Transverse colon (tissue), 4 donors: ENCODE data around the gene ARMCX2. TPM values are rescaled to one million over a fixed set of nuclear protein-coding genes. Genes with fewer than 3 reads are reported as not detected.
"Not testable (repeated sequence)": the region's sequence is repeated elsewhere in the genome, so short reads cannot be mapped to it uniquely, and the experiment has no call there.

Source experiments
- DNase-seq: peaks from one replicate; pipeline ENCODE4 v3.0.0-alpha.2; 2019
- H3K27ac ChIP-seq, 4 donors: fragments of 200-600 bp; sonication (generic); 2 replicates each; pipeline ENCODE4 v1.5.1; 2016 to 2018; ENCODE audit warnings: inconsistent platforms in 4 of 4
- H3K27me3 ChIP-seq: fragments of 200-600 bp; sonication (generic); 2 replicates; pipeline ENCODE4 v1.5.1; 2017; ENCODE audit warnings: inconsistent platforms
- H3K36me3 ChIP-seq, 4 donors: fragments of 200-600 bp; sonication (generic); 2 replicates each; pipeline ENCODE4 v1.5.1; 2017 to 2019; ENCODE audit warnings: inconsistent platforms in 4 of 4
- H3K4me1 ChIP-seq, 4 donors: fragments of 200-600 bp; sonication (generic); 2 replicates each; pipeline ENCODE4 v1.5.1; 2017 to 2020; ENCODE audit warnings: inconsistent platforms in 4 of 4
- H3K4me3 ChIP-seq, 4 donors: fragments of 200-600 bp; sonication (generic); 1 replicate in 1 of 4; 2 replicates in 3 of 4; pipeline versions ENCODE4 v1.5.1 to v1.6.1; 2017 to 2019; ENCODE audit warnings: inconsistent platforms in 4 of 4
- H3K9me3 ChIP-seq, 2 donors: fragments of 200-600 bp; sonication (generic); 2 replicates each; pipeline ENCODE4 v1.5.1; 2017 to 2019; ENCODE audit warnings: inconsistent platforms in 2 of 2
- CTCF ChIP-seq, 5 experiments: fragments of 200-600 bp in 3 of 5; fragments of 450-650 bp in 2 of 5; sonication (generic) in 3 of 5; IDR thresholded peaks; 1 replicate in 2 of 5; 2 replicates in 3 of 5; pipeline ENCODE4 v1.5.1; 2016 to 2017; ENCODE audit warnings: antibody characterized with exemption in 5 of 5, inconsistent platforms in 3 of 5, mild to moderate bottlenecking in 2 of 5, moderate library complexity in 1 of 5
- EP300 ChIP-seq: sonication (generic); formaldehyde crosslinking; IDR thresholded peaks from one replicate; pipeline ENCODE4 v1.6.1; 2017; ENCODE audit warnings: antibody characterized with exemption, low read depth
- POLR2A ChIP-seq: fragments of 450-650 bp; IDR thresholded peaks from one replicate; pipeline ENCODE4 v1.6.1; 2016; ENCODE audit warnings: antibody characterized with exemption, mild to moderate bottlenecking, moderate library complexity
- POLR2AphosphoS5 ChIP-seq, 3 donors: sonication (generic); formaldehyde crosslinking; IDR thresholded peaks; one replicate each; pipeline ENCODE4 v1.6.1; 2016; ENCODE audit warnings: antibody characterized with exemption in 3 of 3
- WGBS, 2 donors: methylation state at CpG; one replicate each; pipeline ENCODE4 v1.1.5; 2018; ENCODE audit warnings: low coverage in 1 of 2; 5-methylcytosine and 5-hydroxymethylcytosine counted together
- in situ Hi-C, 4 donors: fragments of 200-750 bp; cut with MboI; loops; one replicate each; pipeline versions ENCODE4 v1.15.0 to v1.15.1; 2017; ENCODE audit warnings: low sequenced_read_pairs in 3 of 4, low pct_ligation_motif_present in 1 of 4, low pct_unique_long_range_greater_than_20kb in 1 of 4
- intact Hi-C: fragments of 100-400 bp; cut with DNase I; formaldehyde crosslinking; loops from one replicate; pipeline ENCODE4 v1.15.1; 2023; ENCODE audit warnings: low total_unique reads
- total RNA-seq, 4 donors: library from RNA; depleted of rRNA; stranded (reverse); fragments of >200 nt; gene quantifications; one replicate each; pipeline ENCODE4 v1.1.0, GENCODE V29; 2016

The ARMCX2 gene
- total RNA-seq, 4 donors from 2014 or later: 5.9 to 11.7 (median 6.7) TPM

- no peaks in the 10 kb centered on the region for H3K36me3 ChIP-seq
- in situ Hi-C loops: no loop called here
- WGBS, 2 donors: 86% methylated on average over 12 of the region's 12 CpGs; no CpG with 5 or more reads in 1 of the 2 donors
- peaks cover 0 to 6% (median 0%) of the 10 kb centered on the region in 4 donors for H3K4me1 ChIP-seq
- intact Hi-C loops: no loop called here
- TF ChIP-seq POLR2A: no peak
- TF ChIP-seq POLR2AphosphoS5 (IDR thresholded peaks at IDR 0.05): no peak
- TF ChIP-seq EP300: no peak
- no peak for TF ChIP-seq CTCF (IDR thresholded peaks at IDR 0.05)
- no peak overlapping the region for H3K27ac ChIP-seq
- no peaks in the 10 kb centered on the region for H3K27me3 ChIP-seq
- DNase-seq: no peak
- no peaks in the 10 kb centered on the region for H3K9me3 ChIP-seq
- H3K4me3 ChIP-seq: no peak overlapping the region
Observed at GRCh38 chrX:101657495-101657894, 2.2 kb downstream of the ARMCX2 start.

- Histone ChIP-seq H3K27me3 (no peaks in the 10 kb centered on the region), H3K4me1 (peaks cover 0 to 6% (median 0%) of the 10 kb centered on the region in 4 donors), H3K36me3 (no peaks in the 10 kb centered on the region), H3K9me3 (no peaks in the 10 kb centered on the region), H3K4me3 (no peak overlapping the region), H3K27ac (no peak overlapping the region)
- in situ Hi-C loops (no loop called here), intact Hi-C loops (no loop called here)
- no peak for TF ChIP-seq CTCF (IDR thresholded peaks at IDR 0.05)
- no peak for TF ChIP-seq EP300
- TF ChIP-seq POLR2AphosphoS5 (IDR thresholded peaks at IDR 0.05): no peak
- TF ChIP-seq POLR2A: no peak
- no peak for DNase-seq
- 98% methylated on average over 8 of the region's 13 CpGs; no CpG with 5 or more reads in 1 of the 2 donors for WGBS, 2 donors
Observed at GRCh38 chrX:101656817-101657216, 2.8 kb downstream of the ARMCX2 start.

GRCh38 chrX:101655534-101655933 is 4.1 kb downstream of the ARMCX2 start:
- 50 to 67% methylated on average over 1 to 3 of the region's 3 CpGs for WGBS, 2 donors
- in situ Hi-C loops (no loop called here), intact Hi-C loops (no loop called here)
- TF ChIP-seq CTCF (IDR thresholded peaks at IDR 0.05) (no peak), POLR2A (no peak), POLR2AphosphoS5 (IDR thresholded peaks at IDR 0.05) (no peak), EP300 (no peak)
- no peak for DNase-seq
- H3K4me3 ChIP-seq: no peak overlapping the region
- H3K27ac ChIP-seq: no peak overlapping the region
- peaks cover 0 to 6% (median 0%) of the 10 kb centered on the region in 4 donors for H3K4me1 ChIP-seq
- H3K36me3 ChIP-seq: no peaks in the 10 kb centered on the region
- no peaks in the 10 kb centered on the region for H3K27me3 ChIP-seq
- no peaks in the 10 kb centered on the region for H3K9me3 ChIP-seq

- H3K36me3 ChIP-seq, H3K27me3 ChIP-seq, H3K27ac ChIP-seq, H3K4me3 ChIP-seq, H3K4me1 ChIP-seq, DNase-seq, intact Hi-C loops, H3K9me3 ChIP-seq: not testable (repeated sequence)
- in situ Hi-C loops: loop anchor here in 1 of 4 donors (25.0 kb wide), 1 partner anchor 235 kb away; the partner anchor contains the start of genes GLA and HNRNPH2
Observed at GRCh38 chrX:101647716-101648115, 11.9 kb downstream of the ARMCX2 start.

GRCh38 chrX:101642093-101642492 is 17.6 kb downstream of the ARMCX2 start:
- 26 to 55% methylated on average over 1 of the region's 1 CpG for WGBS, 2 donors
- intact Hi-C loops: no loop called here
- TF ChIP-seq CTCF (IDR thresholded peaks at IDR 0.05) (no peak), POLR2AphosphoS5 (IDR thresholded peaks at IDR 0.05) (no peak), EP300 (no peak), POLR2A (no peak)

More at GRCh38 chrX:101642093-101642492, 17.6 kb downstream of the ARMCX2 start:
- no peak overlapping the region for H3K27ac ChIP-seq
- no peaks in the 10 kb centered on the region for H3K9me3 ChIP-seq
- H3K36me3 ChIP-seq: no peaks in the 10 kb centered on the region
- no peaks in the 10 kb centered on the region for H3K27me3 ChIP-seq
- no peak for DNase-seq
- in situ Hi-C loops: loop anchor here in 1 of 4 donors (25.0 kb wide), 1 partner anchor 230 kb away; the partner anchor contains the start of genes GLA and HNRNPH2
- H3K4me1 ChIP-seq: no peaks in the 10 kb centered on the region
- no peak overlapping the region for H3K4me3 ChIP-seq
